HEK293 (cell line): Measurements from ENCODE around the gene ARHGAP15.

Experiments used
- CTCF ChIA-PET: fragments of 350-600 bp; formaldehyde crosslinking; extraction: SDS; loops from one replicate; lab custom pipeline; 2021; ENCODE audit warnings: antibody characterized with exemption; lab: Yijun Ruan, JAX
- POLR2A ChIA-PET: fragments of 300-600 bp; formaldehyde crosslinking; extraction: SDS; loops from one replicate; lab custom pipeline; 2020; ENCODE audit warnings: antibody characterized with exemption, inconsistent platforms; lab: Yijun Ruan, JAX
- H3K27ac ChIP-seq: fragments of 200-500 bp; sonication (Bioruptor generic); 2 replicates; pipeline ENCODE4 v1.5.1; 2014; ENCODE audit warnings: low read depth, low read length, control low read depth, inconsistent platforms; ENCODE audit errors: extremely low read depth
- H3K36me3 ChIP-seq, 2 experiments: fragments of 200-500 bp in 1 of 2; sonication (Bioruptor generic) in 1 of 2; 1 replicate in 1 of 2; 2 replicates in 1 of 2; pipeline ENCODE4 v1.5.1; 2014 to 2017; ENCODE audit warnings: inconsistent platforms in 2 of 2, low read length in 2 of 2; ENCODE audit not compliant: control insufficient read depth in 2 of 2, insufficient read depth in 1 of 2
- H3K4me1 ChIP-seq: fragments of 200-500 bp; sonication (Bioruptor generic); 2 replicates; pipeline ENCODE4 v1.5.1; 2014; ENCODE audit warnings: mild to moderate bottlenecking, low read length, inconsistent platforms; ENCODE audit not compliant: control insufficient read depth, insufficient read depth
- H3K4me3 ChIP-seq: 2 replicates; pipeline ENCODE4 v1.5.1; 2011; ENCODE audit warnings: low read depth, mild to moderate bottlenecking, control low read depth, low read length, moderate library complexity
- H3K9me3 ChIP-seq: fragments of 200-500 bp; sonication (Bioruptor generic); 2 replicates; pipeline ENCODE4 v1.5.1; 2014; ENCODE audit warnings: low read depth, low read length, inconsistent platforms; ENCODE audit not compliant: control insufficient read depth, insufficient read depth
- INSM2 ChIP-seq: fragments of 450-650 bp; formaldehyde crosslinking; IDR thresholded peaks from 2 replicates; pipeline ENCODE4 v1.5.1; 2016; ENCODE audit warnings: missing biosample characterization, missing genetic modification characterization
- PRDM1 ChIP-seq: fragments of 450-650 bp; formaldehyde crosslinking; IDR thresholded peaks from 2 replicates; pipeline ENCODE4; 2016; ENCODE audit warnings: missing biosample characterization, missing genetic modification characterization
- PRDM6 ChIP-seq: fragments of 450-650 bp; formaldehyde crosslinking; IDR thresholded peaks from 2 replicates; pipeline ENCODE4 v1.5.1; 2017; ENCODE audit warnings: missing biosample characterization, missing genetic modification characterization
- REST ChIP-seq: fragments of 450-650 bp; formaldehyde crosslinking; IDR thresholded peaks from 2 replicates; pipeline ENCODE4 v1.5.1; 2016; ENCODE audit warnings: missing biosample characterization, missing genetic modification characterization
- TCF7L2 ChIP-seq: IDR thresholded peaks from 2 replicates; pipeline ENCODE4 v1.6.1; 2011; ENCODE audit warnings: low read depth, mild to moderate bottlenecking, inconsistent platforms, low read length, moderate library complexity, borderline replicate concordance
- ZBTB49 ChIP-seq: fragments of 450-650 bp; formaldehyde crosslinking; IDR thresholded peaks from 2 replicates; pipeline ENCODE4 v1.5.1; 2016; ENCODE audit warnings: missing biosample characterization, missing genetic modification characterization, low read depth
- ZNF140 ChIP-seq: fragments of 450-650 bp; formaldehyde crosslinking; IDR thresholded peaks from 2 replicates; pipeline ENCODE4 v1.5.1; 2016; ENCODE audit warnings: missing biosample characterization, missing genetic modification characterization
- ZNF16 ChIP-seq: fragments of 450-650 bp; formaldehyde crosslinking; IDR thresholded peaks from 2 replicates; pipeline ENCODE4 v1.5.1; 2016; ENCODE audit warnings: low read depth, missing biosample characterization, missing genetic modification characterization
- ZNF18 ChIP-seq: fragments of 450-650 bp; formaldehyde crosslinking; IDR thresholded peaks from 2 replicates; pipeline ENCODE4 v1.5.1; 2016; ENCODE audit warnings: missing biosample characterization, missing genetic modification characterization
- ZNF202 ChIP-seq: fragments of 450-650 bp; formaldehyde crosslinking; IDR thresholded peaks from 2 replicates; pipeline ENCODE4 v1.5.1; 2016; ENCODE audit warnings: missing biosample characterization, missing genetic modification characterization, borderline replicate concordance
- ZNF214 ChIP-seq: fragments of 450-650 bp; formaldehyde crosslinking; IDR thresholded peaks from 2 replicates; pipeline ENCODE4 v1.5.1; 2017; ENCODE audit warnings: missing biosample characterization, mild to moderate bottlenecking, missing genetic modification characterization, borderline replicate concordance
- ZNF221 ChIP-seq: fragments of 450-650 bp; formaldehyde crosslinking; IDR thresholded peaks from 2 replicates; pipeline ENCODE4 v1.5.1; 2017; ENCODE audit warnings: missing biosample characterization, missing genetic modification characterization, borderline replicate concordance
- ZNF302 ChIP-seq: fragments of 450-650 bp; formaldehyde crosslinking; IDR thresholded peaks from 2 replicates; pipeline ENCODE4 v1.5.1; 2016; ENCODE audit warnings: missing biosample characterization, missing genetic modification characterization, low read depth
- ZNF37A ChIP-seq: fragments of 450-650 bp; IDR thresholded peaks from 2 replicates; pipeline ENCODE4 v1.5.1; 2018; ENCODE audit warnings: missing biosample characterization, missing genetic modification characterization
- ZNF514 ChIP-seq: fragments of 450-650 bp; formaldehyde crosslinking; IDR thresholded peaks from 2 replicates; pipeline ENCODE4 v1.5.1; 2016; ENCODE audit warnings: missing biosample characterization, missing genetic modification characterization
- ZNF529 ChIP-seq: fragments of 450-650 bp; formaldehyde crosslinking; IDR thresholded peaks from 2 replicates; pipeline ENCODE4 v1.5.1; 2017; ENCODE audit warnings: missing genetic modification characterization, missing biosample characterization; ENCODE audit not compliant: insufficient replicate concordance
- ZNF623 ChIP-seq: fragments of 450-650 bp; formaldehyde crosslinking; IDR thresholded peaks from 2 replicates; pipeline ENCODE4 v1.5.1; 2016; ENCODE audit warnings: missing biosample characterization, missing genetic modification characterization
- ZNF785 ChIP-seq: fragments of 450-650 bp; formaldehyde crosslinking; IDR thresholded peaks from 2 replicates; pipeline ENCODE4 v1.5.1; 2016; ENCODE audit warnings: missing biosample characterization, missing genetic modification characterization

The ARHGAP15 gene

GRCh38 chr2:143204062-143204461 lies 74.8 kb downstream of the ARHGAP15 start (continued):
- TF ChIP-seq ZNF214: no peak

GRCh38 chr2:143205106-143205764 lies 76.0 kb downstream of the ARHGAP15 start:
- no peaks in the 10 kb centered on the region for H3K36me3 ChIP-seq
- no peaks in the 10 kb centered on the region for H3K9me3 ChIP-seq
- ChIA-PET POLR2A (interaction anchor here (0.6 kb wide), 1 partner anchor 237 kb away, joined by 3 read pairs; no protein-coding TSS in a partner anchor), CTCF (interaction anchor here (0.6 to 1.5 kb wide), 9 partner anchors 10 to 1675 kb away, joined by 3 to 7 read pairs (median 4); no protein-coding TSS in a partner anchor)
- TF ChIP-seq PRDM6 (tag by site-specific recombination) (no peak), ZNF37A (no peak), INSM2 (tag by site-specific recombination) (no peak), ZNF221 (tag by site-specific recombination) (no peak), ZNF785 (tag by site-specific recombination) (no peak), ZNF202 (tag by site-specific recombination) (no peak), ZNF623 (tag by site-specific recombination) (no peak), ZNF514 (tag by site-specific recombination) (no peak), ZBTB49 (tag by site-specific recombination) (no peak), ZNF302 (tag by site-specific recombination) (no peak), REST (no peak), ZNF16 (tag by site-specific recombination) (no peak), ZNF529 (tag by site-specific recombination) (no peak), TCF7L2 (no peak), ZNF140 (no peak), ZNF18 (tag by site-specific recombination) (no peak), PRDM1 (tag by site-specific recombination) (no peak)
- no peak overlapping the region for H3K4me3 ChIP-seq
- no peaks in the 10 kb centered on the region for H3K4me1 ChIP-seq
- no peak overlapping the region for H3K27ac ChIP-seq
